Dendritic cell treated with granulocyte-macrophage colony-stimulating factor and Interleukin-4, amounts not matched to agents 40 ng/mL and 50 ng/mL, for 4 days (primary cell): Measurements from ENCODE around the gene ATP2A3.

ENCODE experiments used
- H3K27ac Mint-ChIP-seq: one replicate; pipeline ENCODE4 v1.8.0; 2022; ENCODE audit warnings: mild to moderate bottlenecking, mixed read lengths
- H3K27me3 Mint-ChIP-seq: one replicate; pipeline ENCODE4 v1.8.0; 2022; ENCODE audit warnings: mild to moderate bottlenecking, mixed read lengths
- H3K36me3 Mint-ChIP-seq: one replicate; pipeline ENCODE4 v1.8.0; 2022; ENCODE audit warnings: low read depth, mixed read lengths
- H3K4me1 Mint-ChIP-seq: one replicate; pipeline ENCODE4 v1.8.0; 2022; ENCODE audit warnings: low read depth, mixed read lengths
- H3K4me3 Mint-ChIP-seq: one replicate; pipeline ENCODE4 v1.8.0; 2022; ENCODE audit warnings: mild to moderate bottlenecking, moderate library complexity, mixed read lengths
- H3K9me3 Mint-ChIP-seq: one replicate; pipeline ENCODE4 v1.8.0; 2022; ENCODE audit warnings: mixed read lengths
- intact Hi-C: fragments of 100-400 bp; cut with micrococcal nuclease; formaldehyde crosslinking; loops from one replicate; pipeline ENCODE4 v1.15.0; 2022

Gene ATP2A3

GRCh38 chr17:3904501-3904900, 59.7 kb downstream of the ATP2A3 start:
- Mint-ChIP-seq H3K27me3 (no peaks in the 10 kb centered on the region), H3K27ac (no peak overlapping the region), H3K4me1 (peaks cover 11% of the 10 kb centered on the region), H3K9me3 (no peaks in the 10 kb centered on the region), H3K4me3 (no peak overlapping the region), H3K36me3 (peaks cover 58% of the 10 kb centered on the region)
- intact Hi-C loops = no loop called here

GRCh38 chr17:3903881-3904290, 60.4 kb downstream of the ATP2A3 start:
- H3K4me3 Mint-ChIP-seq = no peak overlapping the region
- no peak overlapping the region for H3K27ac Mint-ChIP-seq
- peaks cover 64% of the 10 kb centered on the region for H3K36me3 Mint-ChIP-seq
- H3K4me1 Mint-ChIP-seq = peaks cover 5% of the 10 kb centered on the region
- H3K9me3 Mint-ChIP-seq = no peaks in the 10 kb centered on the region
- H3K27me3 Mint-ChIP-seq = no peaks in the 10 kb centered on the region
- intact Hi-C loops = no loop called here

GRCh38 chr17:3903051-3903825, 61.0 kb downstream of the ATP2A3 start:
- Mint-ChIP-seq H3K36me3 (peaks cover 71% of the 10 kb centered on the region), H3K9me3 (no peaks in the 10 kb centered on the region), H3K27me3 (no peaks in the 10 kb centered on the region), H3K4me1 (no peaks in the 10 kb centered on the region), H3K27ac (no peak overlapping the region), H3K4me3 (no peak overlapping the region)
- intact Hi-C loops = no loop called here

GRCh38 chr17:3900646-3901045, 63.6 kb downstream of the ATP2A3 start:
- intact Hi-C loops = no loop called here
- H3K9me3 Mint-ChIP-seq = no peaks in the 10 kb centered on the region
- no peak overlapping the region for H3K27ac Mint-ChIP-seq
- H3K4me1 Mint-ChIP-seq = peaks cover 10% of the 10 kb centered on the region
- peaks cover 80% of the 10 kb centered on the region for H3K36me3 Mint-ChIP-seq
- no peak overlapping the region for H3K4me3 Mint-ChIP-seq
- H3K27me3 Mint-ChIP-seq = no peaks in the 10 kb centered on the region

GRCh38 chr17:3897731-3898130, 66.5 kb downstream of the ATP2A3 start:
- H3K4me1 Mint-ChIP-seq = peaks cover 35% of the 10 kb centered on the region
- peaks cover 60% of the 10 kb centered on the region for H3K36me3 Mint-ChIP-seq
- no peak overlapping the region for H3K27ac Mint-ChIP-seq
- H3K27me3 Mint-ChIP-seq = no peaks in the 10 kb centered on the region
- intact Hi-C loops = loop anchor here (10.0 kb wide), 1 partner anchor 53 kb away; the partner anchor contains the start of gene NCBP3
- H3K4me3 Mint-ChIP-seq = no peak overlapping the region
- no peaks in the 10 kb centered on the region for H3K9me3 Mint-ChIP-seq

- H3K4me1 Mint-ChIP-seq = peaks cover 39% of the 10 kb centered on the region
- intact Hi-C loops = loop anchor here (10.0 kb wide), 1 partner anchor 52 kb away; the partner anchor contains the start of gene NCBP3
- H3K9me3 Mint-ChIP-seq = no peaks in the 10 kb centered on the region
- no peaks in the 10 kb centered on the region for H3K27me3 Mint-ChIP-seq
- H3K36me3 Mint-ChIP-seq = peaks cover 58% of the 10 kb centered on the region
- H3K4me3 Mint-ChIP-seq = no peak overlapping the region
- H3K27ac Mint-ChIP-seq = no peak overlapping the region
Measured at GRCh38 chr17:3896968-3897235, 67.3 kb downstream of the ATP2A3 start.

- no peak overlapping the region for H3K27ac Mint-ChIP-seq
- H3K36me3 Mint-ChIP-seq = peaks cover 53% of the 10 kb centered on the region
- peaks cover 44% of the 10 kb centered on the region for H3K4me1 Mint-ChIP-seq
- no peaks in the 10 kb centered on the region for H3K9me3 Mint-ChIP-seq
- peaks cover 4% of the 10 kb centered on the region for H3K27me3 Mint-ChIP-seq
- H3K4me3 Mint-ChIP-seq = no peak overlapping the region
- intact Hi-C loops = loop anchor here (10.0 kb wide), 1 partner anchor 52 kb away; the partner anchor contains the start of gene NCBP3
Measured at GRCh38 chr17:3896108-3896967, 67.9 kb downstream of the ATP2A3 start.

GRCh38 chr17:3895354-3895753, 68.9 kb downstream of the ATP2A3 start:
- H3K27ac Mint-ChIP-seq = peak overlapping the region; percentile 81
- H3K36me3 Mint-ChIP-seq = peaks cover 43% of the 10 kb centered on the region
- no peaks in the 10 kb centered on the region for H3K9me3 Mint-ChIP-seq
- H3K4me1 Mint-ChIP-seq = peaks cover 54% of the 10 kb centered on the region
- intact Hi-C loops = loop anchor here (10.0 kb wide), 1 partner anchor 51 kb away; the partner anchor contains the start of gene NCBP3
- peak overlapping the region; percentile 24 for H3K4me3 Mint-ChIP-seq
- H3K27me3 Mint-ChIP-seq = peaks cover 5% of the 10 kb centered on the region

- H3K27ac Mint-ChIP-seq = peak overlapping the region; percentile 81
- intact Hi-C loops = loop anchor here (10.0 kb wide), 1 partner anchor 50 kb away; the partner anchor contains the start of gene NCBP3
- H3K27me3 Mint-ChIP-seq = peaks cover 7% of the 10 kb centered on the region
- H3K36me3 Mint-ChIP-seq = peaks cover 39% of the 10 kb centered on the region
- no peaks in the 10 kb centered on the region for H3K9me3 Mint-ChIP-seq
- peaks cover 58% of the 10 kb centered on the region for H3K4me1 Mint-ChIP-seq
- H3K4me3 Mint-ChIP-seq = peak overlapping the region; percentile 24
Measured at GRCh38 chr17:3894911-3895343, 69.3 kb downstream of the ATP2A3 start.

- Mint-ChIP-seq H3K27me3 (peaks cover 7% of the 10 kb centered on the region), H3K4me1 (peaks cover 66% of the 10 kb centered on the region), H3K4me3 (no peak overlapping the region), H3K36me3 (peaks cover 32% of the 10 kb centered on the region), H3K9me3 (no peaks in the 10 kb centered on the region), H3K27ac (peak overlapping the region; percentile 81)
- intact Hi-C loops = loop anchor here (10.0 kb wide), 1 partner anchor 49 kb away; the partner anchor contains the start of gene NCBP3
Measured at GRCh38 chr17:3894188-3894587, 70.0 kb downstream of the ATP2A3 start.

- intact Hi-C loops = loop anchor here (10.0 kb wide), 1 partner anchor 49 kb away; the partner anchor contains the start of gene NCBP3
- H3K4me1 Mint-ChIP-seq = peaks cover 70% of the 10 kb centered on the region
- H3K36me3 Mint-ChIP-seq = peaks cover 27% of the 10 kb centered on the region
- H3K27ac Mint-ChIP-seq = peak overlapping the region; percentile 81
- H3K4me3 Mint-ChIP-seq = peak overlapping the region; percentile 73
- H3K9me3 Mint-ChIP-seq = no peaks in the 10 kb centered on the region
- H3K27me3 Mint-ChIP-seq = peaks cover 7% of the 10 kb centered on the region
Measured at GRCh38 chr17:3893720-3894116, 70.5 kb downstream of the ATP2A3 start.

- Mint-ChIP-seq H3K4me3 (peak within 1 kb of the TSS; percentile 77), H3K4me1 (peaks cover 74% of the 10 kb centered on the region), H3K9me3 (no peaks in the 10 kb centered on the region)
Measured at GRCh38 chr17:3893003-3893719, 71.1 kb downstream of the ATP2A3 start, which contains the start of gene CAMKK1. Gene CAMKK1 (minus strand): TSS chr17:3893053. CDS start chr17:3885687, 7,366 bp downstream.

More at GRCh38 chr17:3893003-3893719, 71.1 kb downstream of the ATP2A3 start, which contains the start of gene CAMKK1:
- Mint-ChIP-seq H3K27me3 (peaks cover 10% of the 10 kb centered on the region), H3K36me3 (peaks cover 21% of the 10 kb centered on the region), H3K27ac (peak within 1 kb of the TSS; percentile 81)
- intact Hi-C loops = loop anchor here (10.0 kb wide), 1 partner anchor 48 kb away; the partner anchor contains the start of gene NCBP3
